ENCODE measurements around the gene MORC2.

MORC2 gene

DNA sequence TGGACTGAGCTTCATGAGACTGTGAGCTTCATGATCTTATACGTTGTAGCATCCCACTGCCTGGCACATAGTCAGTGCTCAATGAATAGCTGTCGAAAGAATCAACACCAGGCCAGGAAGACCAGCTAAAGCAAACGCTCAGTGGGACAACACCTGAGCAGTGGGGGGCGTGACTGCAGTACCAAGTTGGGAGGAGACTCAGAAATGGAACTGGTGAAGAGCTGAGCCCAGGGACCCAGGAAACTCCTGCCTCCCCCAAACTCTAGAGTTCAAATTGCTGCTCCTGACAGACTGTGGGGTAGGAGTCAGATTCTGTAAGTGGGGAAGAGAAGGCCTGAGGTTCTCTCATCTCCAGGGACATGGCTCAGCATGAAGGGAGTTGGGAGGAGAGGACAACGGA, 59.3 kb downstream of the MORC2 start:
- no peaks in the 10 kb centered on the region for H3K4me1 ChIP-seq (ENCODE audit: insufficient read depth, low read length, poor library complexity, severe bottlenecking)
- no peak overlapping the region for H3K4me3 ChIP-seq (ENCODE audit: low read length, poor library complexity, severe bottlenecking)
- no peaks in the 10 kb centered on the region for H3K27me3 ChIP-seq (ENCODE audit: insufficient read depth, low read length, poor library complexity, severe bottlenecking)
- TF ChIP-seq, protein P1, sequence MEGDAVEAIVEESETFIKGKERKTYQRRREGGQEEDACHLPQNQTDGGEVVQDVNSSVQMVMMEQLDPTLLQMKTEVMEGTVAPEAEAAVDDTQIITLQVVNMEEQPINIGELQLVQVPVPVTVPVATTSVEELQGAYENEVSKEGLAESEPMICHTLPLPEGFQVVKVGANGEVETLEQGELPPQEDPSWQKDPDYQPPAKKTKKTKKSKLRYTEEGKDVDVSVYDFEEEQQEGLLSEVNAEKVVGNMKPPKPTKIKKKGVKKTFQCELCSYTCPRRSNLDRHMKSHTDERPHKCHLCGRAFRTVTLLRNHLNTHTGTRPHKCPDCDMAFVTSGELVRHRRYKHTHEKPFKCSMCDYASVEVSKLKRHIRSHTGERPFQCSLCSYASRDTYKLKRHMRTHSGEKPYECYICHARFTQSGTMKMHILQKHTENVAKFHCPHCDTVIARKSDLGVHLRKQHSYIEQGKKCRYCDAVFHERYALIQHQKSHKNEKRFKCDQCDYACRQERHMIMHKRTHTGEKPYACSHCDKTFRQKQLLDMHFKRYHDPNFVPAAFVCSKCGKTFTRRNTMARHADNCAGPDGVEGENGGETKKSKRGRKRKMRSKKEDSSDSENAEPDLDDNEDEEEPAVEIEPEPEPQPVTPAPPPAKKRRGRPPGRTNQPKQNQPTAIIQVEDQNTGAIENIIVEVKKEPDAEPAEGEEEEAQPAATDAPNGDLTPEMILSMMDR (conservative IDR thresholded peaks at IDR 0.05; ENCODE audit: low read length): no peak
- TF ChIP-seq EZH2phosphoT487 (IDR thresholded peaks at IDR 0.05; ENCODE audit: borderline replicate concordance): no peak
- H2AFZ ChIP-seq (ENCODE audit: low read length): no peak overlapping the region
- H3K9me3 ChIP-seq (ENCODE audit: insufficient read depth, low read depth, low read length): no peaks in the 10 kb centered on the region
- H3K36me3 ChIP-seq (ENCODE audit: insufficient read depth, low read length): no peaks in the 10 kb centered on the region
- no peaks in the 10 kb centered on the region for H3F3A ChIP-seq (ENCODE audit: low read depth)
- H4K20me1 ChIP-seq (ENCODE audit: insufficient read depth, low read length, poor library complexity, severe bottlenecking): no peaks in the 10 kb centered on the region
- H3K9ac ChIP-seq (ENCODE audit: low read depth, low read length, poor library complexity, severe bottlenecking): no peak overlapping the region
- no peak overlapping the region for H3K4me2 ChIP-seq (ENCODE audit: low read depth, low read length, poor library complexity, severe bottlenecking)
- H3K9me2 ChIP-seq (replicated peaks; ENCODE audit: low read depth, low read length): no peaks in the 10 kb centered on the region
- H3K79me2 ChIP-seq (ENCODE audit: insufficient read depth, low read length): no peaks in the 10 kb centered on the region

DNA sequence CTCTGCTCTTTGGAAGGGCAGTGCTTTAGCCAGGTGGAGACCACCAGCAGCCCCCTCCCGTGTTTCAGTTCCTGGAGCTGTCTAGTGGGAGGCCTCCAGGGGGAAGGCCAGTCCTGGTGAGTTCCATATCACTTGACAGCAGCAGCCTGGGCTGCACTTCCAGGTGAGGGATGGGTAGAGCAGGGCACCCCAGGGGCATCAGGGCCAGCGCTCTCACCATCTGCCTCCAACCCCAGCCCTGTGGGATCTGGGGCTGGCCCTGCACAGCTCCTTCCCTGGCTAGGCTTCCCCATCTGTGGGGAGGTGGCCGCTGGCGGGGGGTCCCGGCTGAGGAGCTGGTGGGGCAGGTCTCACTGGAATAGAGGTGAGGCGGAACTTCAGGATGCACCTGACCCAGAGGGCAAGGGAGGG, 60.5 kb downstream of the MORC2 start:
- H3K27me3 ChIP-seq (ENCODE audit: insufficient read depth, low read length, poor library complexity, severe bottlenecking): no peaks in the 10 kb centered on the region
- H3F3A ChIP-seq (ENCODE audit: low read depth): no peaks in the 10 kb centered on the region
- no peak overlapping the region for H3K4me2 ChIP-seq (ENCODE audit: low read depth, low read length, poor library complexity, severe bottlenecking)
- H3K4me1 ChIP-seq (ENCODE audit: insufficient read depth, low read length, poor library complexity, severe bottlenecking): no peaks in the 10 kb centered on the region
- TF ChIP-seq, protein P1 (conservative IDR thresholded peaks at IDR 0.05; ENCODE audit: low read length): no peak
- no peak for TF ChIP-seq EZH2phosphoT487 (IDR thresholded peaks at IDR 0.05; ENCODE audit: borderline replicate concordance)
- no peaks in the 10 kb centered on the region for H3K9me3 ChIP-seq (ENCODE audit: insufficient read depth, low read depth, low read length)
- H3K36me3 ChIP-seq (ENCODE audit: insufficient read depth, low read length): no peaks in the 10 kb centered on the region
- H3K9ac ChIP-seq (ENCODE audit: low read depth, low read length, poor library complexity, severe bottlenecking): no peak overlapping the region
- no peaks in the 10 kb centered on the region for H3K9me2 ChIP-seq (replicated peaks; ENCODE audit: low read depth, low read length)
- no peaks in the 10 kb centered on the region for H3K79me2 ChIP-seq (ENCODE audit: insufficient read depth, low read length)
- no peaks in the 10 kb centered on the region for H4K20me1 ChIP-seq (ENCODE audit: insufficient read depth, low read length, poor library complexity, severe bottlenecking)
- H3K4me3 ChIP-seq (ENCODE audit: low read length, poor library complexity, severe bottlenecking): no peak overlapping the region
- no peak overlapping the region for H2AFZ ChIP-seq (ENCODE audit: low read length)

DNA sequence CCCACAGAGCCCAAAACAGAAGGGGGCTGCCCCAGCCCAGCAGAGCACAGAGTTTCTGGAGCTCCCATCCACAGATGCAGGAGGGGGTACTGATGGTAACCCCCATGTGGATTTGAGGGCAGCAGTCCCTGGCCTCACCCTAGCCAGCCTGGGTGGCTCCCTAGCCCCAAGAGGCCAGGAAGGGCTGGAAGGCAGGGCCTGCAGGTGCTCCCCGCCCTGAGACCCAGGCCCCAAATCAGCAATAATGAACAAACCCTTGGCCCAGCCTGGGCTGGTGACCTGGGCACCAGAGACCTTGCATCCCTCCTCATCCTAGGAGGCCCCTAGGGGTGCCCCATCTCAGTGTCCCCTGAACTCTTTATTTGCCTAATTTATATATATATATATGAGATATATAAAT, 61.6 kb downstream of the MORC2 start:
- Histone ChIP-seq H2AFZ (ENCODE audit: low read length) (no peak overlapping the region), H3K4me2 (ENCODE audit: low read depth, low read length, poor library complexity, severe bottlenecking) (no peak overlapping the region), H3K36me3 (ENCODE audit: insufficient read depth, low read length) (no peaks in the 10 kb centered on the region), H3K9ac (ENCODE audit: low read depth, low read length, poor library complexity, severe bottlenecking) (no peak overlapping the region), H3K27me3 (ENCODE audit: insufficient read depth, low read length, poor library complexity, severe bottlenecking) (no peaks in the 10 kb centered on the region), H3K9me2 (replicated peaks; ENCODE audit: low read depth, low read length) (no peaks in the 10 kb centered on the region), H3K79me2 (ENCODE audit: insufficient read depth, low read length) (no peaks in the 10 kb centered on the region), H4K20me1 (ENCODE audit: insufficient read depth, low read length, poor library complexity, severe bottlenecking) (no peaks in the 10 kb centered on the region), H3K4me1 (ENCODE audit: insufficient read depth, low read length, poor library complexity, severe bottlenecking) (no peaks in the 10 kb centered on the region), H3K4me3 (ENCODE audit: low read length, poor library complexity, severe bottlenecking) (no peak overlapping the region), H3K9me3 (ENCODE audit: insufficient read depth, low read depth, low read length) (no peaks in the 10 kb centered on the region), H3F3A (ENCODE audit: low read depth) (no peaks in the 10 kb centered on the region)
- TF ChIP-seq, protein P1 (conservative IDR thresholded peaks at IDR 0.05; ENCODE audit: low read length): no peak
- TF ChIP-seq EZH2phosphoT487 (IDR thresholded peaks at IDR 0.05; ENCODE audit: borderline replicate concordance): no peak
